K562 (cell line): Measurements from ENCODE around the gene IL24. TPM values are rescaled to one million over a fixed set of nuclear protein-coding genes. Genes with fewer than 3 reads are reported as not detected.

ENCODE experiments used
- BCL6 ChIP-seq: fragments of 250-450 bp; sonication (Bioruptor Pico); IDR thresholded peaks from 2 replicates; pipeline ENCODE4 v1.4.0; 2020
- C11orf30 ChIP-seq: fragments of 450-650 bp; IDR thresholded peaks from 2 replicates; pipeline ENCODE4 v1.6.1; 2016; ENCODE audit warnings: low read depth, mild to moderate bottlenecking
- CEBPZ ChIP-seq: fragments of 150-350 bp; IDR thresholded peaks from 2 replicates; pipeline ENCODE4 v1.6.1; 2014; ENCODE audit warnings: low read depth, mild to moderate bottlenecking, low read length, borderline replicate concordance
- HOMEZ ChIP-seq: fragments of 250-450 bp; sonication (Bioruptor Pico); IDR thresholded peaks from 2 replicates; pipeline ENCODE4 v1.4.0; 2020; ENCODE audit warnings: mild to moderate bottlenecking, moderate library complexity
- KDM5B ChIP-seq: fragments of 200-600 bp; sonication (generic); IDR thresholded peaks from 2 replicates; pipeline ENCODE4 v1.6.1; 2012; ENCODE audit warnings: low read depth, mild to moderate bottlenecking, moderate library complexity, low read length, control low read depth, inconsistent platforms; ENCODE audit not compliant: insufficient replicate concordance
- PHTF2 ChIP-seq: fragments of 250-450 bp; sonication (Bioruptor Pico); IDR thresholded peaks from 2 replicates; pipeline ENCODE4 v1.5.0; 2021; ENCODE audit warnings: mild to moderate bottlenecking
- RBM15 ChIP-seq: fragments of 200-400 bp; formaldehyde crosslinking; IDR thresholded peaks from 2 replicates; pipeline ENCODE4 v1.6.1; 2018; ENCODE audit warnings: mild to moderate bottlenecking, low read length, moderate library complexity; ENCODE audit not compliant: insufficient read depth
- RFX5 ChIP-seq: IDR thresholded peaks from 2 replicates; pipeline ENCODE4 v1.6.1; 2011; ENCODE audit warnings: low read depth, mild to moderate bottlenecking, improper control_type of control experiment, low read length
- TAF7 ChIP-seq: fragments of 450-650 bp; IDR thresholded peaks from 2 replicates; pipeline ENCODE4 v1.6.1; 2016; ENCODE audit warnings: missing genetic modification characterization, missing compliant biosample characterization
- UBTF ChIP-seq, 2 experiments: IDR thresholded peaks; 2 replicates each; pipeline ENCODE4 v1.6.1; 2012; ENCODE audit warnings: improper control_type of control experiment in 2 of 2, low read depth in 2 of 2, low read length in 2 of 2, borderline replicate concordance in 1 of 2
- polyA plus RNA-seq, 8 experiments: library from polyadenylated mRNA; depleted of rRNA in 4 of 8; stranded (reverse) in 5 of 8; unstranded in 3 of 8; fragments of >200 nt; fragmentation: Nextera tagmentation in 2 of 8; fragmentation: Illumina TruSeq in 1 of 8; extraction: Ambion mirVana in 2 of 8; extraction: Trizol in 1 of 8; gene quantifications; 2 replicates each; pipeline versions ENCODE4 v1.2.1 to v1.2.3, GENCODE V29; 2011 to 2014; ENCODE audit warnings: inconsistent platforms in 1 of 8, missing spikeins in 1 of 8
- total RNA-seq, 7 experiments: library from RNA; depleted of rRNA in 6 of 7; stranded (reverse); fragments of >200 nt in 6 of 7; fragmentation: Illumina TruSeq in 2 of 7; extraction: Trizol in 2 of 7; gene quantifications; 2 replicates each; pipeline versions ENCODE4 v1.2.1 to v1.2.3, GENCODE V29; 2011 to 2021; ENCODE audit warnings: low replicate concordance in 1 of 7
- TF ChIP-seq, protein P1 (sequence below): sonication (generic); formaldehyde crosslinking; IDR thresholded peaks from 2 replicates; pipeline ENCODE4 v1.5.0; 2020; ENCODE audit warnings: missing genetic modification reagents
- TF ChIP-seq, protein P2 (sequence below): sonication (generic); formaldehyde crosslinking; IDR thresholded peaks from 2 replicates; pipeline ENCODE4 v1.8.0; 2022; ENCODE audit warnings: mild to moderate bottlenecking, missing genetic modification reagents

The IL24 gene
- total and polyA plus RNA-seq, 9 of the 15 experiments (the other 6 are each of a cell fraction or from before 2014, with no cell fraction given): 0.04 to 0.19 TPM; not detected in 7

DNA sequence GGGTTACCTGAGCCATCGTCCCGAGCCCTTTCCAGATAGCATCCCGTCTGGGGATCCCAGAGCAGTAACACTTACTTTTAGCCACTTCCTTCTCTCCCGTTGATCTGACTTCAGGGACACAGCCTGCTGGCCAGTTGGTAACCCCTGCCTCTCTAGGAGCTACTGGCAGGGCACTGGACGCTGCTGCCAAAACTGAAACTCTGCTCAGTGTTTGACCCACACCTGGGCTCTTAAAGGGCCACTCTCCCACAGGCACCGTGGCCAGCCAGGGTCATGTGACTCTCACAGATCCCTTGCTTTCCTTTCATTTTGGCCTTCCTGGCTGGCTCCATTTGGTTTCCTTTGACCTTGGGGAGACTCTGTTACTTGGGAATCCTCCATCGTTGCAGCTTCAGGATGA is 49.0 kb downstream of the IL24 start, which contains the start of gene PIGR (continued):
- TF ChIP-seq KDM5B: no peak
- TF ChIP-seq PHTF2 (CRISPR knock-in tag): no peak
- no peak for TF ChIP-seq CEBPZ
- no peak for TF ChIP-seq TAF7
- TF ChIP-seq, protein P1, sequence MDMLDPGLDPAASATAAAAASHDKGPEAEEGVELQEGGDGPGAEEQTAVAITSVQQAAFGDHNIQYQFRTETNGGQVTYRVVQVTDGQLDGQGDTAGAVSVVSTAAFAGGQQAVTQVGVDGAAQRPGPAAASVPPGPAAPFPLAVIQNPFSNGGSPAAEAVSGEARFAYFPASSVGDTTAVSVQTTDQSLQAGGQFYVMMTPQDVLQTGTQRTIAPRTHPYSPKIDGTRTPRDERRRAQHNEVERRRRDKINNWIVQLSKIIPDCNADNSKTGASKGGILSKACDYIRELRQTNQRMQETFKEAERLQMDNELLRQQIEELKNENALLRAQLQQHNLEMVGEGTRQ (CRISPR knock-in tag): peak; percentile 38
- TF ChIP-seq HOMEZ (CRISPR knock-in tag): no peak
- TF ChIP-seq RBM15: no peak
- TF ChIP-seq, protein P2, sequence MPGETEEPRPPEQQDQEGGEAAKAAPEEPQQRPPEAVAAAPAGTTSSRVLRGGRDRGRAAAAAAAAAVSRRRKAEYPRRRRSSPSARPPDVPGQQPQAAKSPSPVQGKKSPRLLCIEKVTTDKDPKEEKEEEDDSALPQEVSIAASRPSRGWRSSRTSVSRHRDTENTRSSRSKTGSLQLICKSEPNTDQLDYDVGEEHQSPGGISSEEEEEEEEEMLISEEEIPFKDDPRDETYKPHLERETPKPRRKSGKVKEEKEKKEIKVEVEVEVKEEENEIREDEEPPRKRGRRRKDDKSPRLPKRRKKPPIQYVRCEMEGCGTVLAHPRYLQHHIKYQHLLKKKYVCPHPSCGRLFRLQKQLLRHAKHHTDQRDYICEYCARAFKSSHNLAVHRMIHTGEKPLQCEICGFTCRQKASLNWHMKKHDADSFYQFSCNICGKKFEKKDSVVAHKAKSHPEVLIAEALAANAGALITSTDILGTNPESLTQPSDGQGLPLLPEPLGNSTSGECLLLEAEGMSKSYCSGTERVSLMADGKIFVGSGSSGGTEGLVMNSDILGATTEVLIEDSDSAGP: peak; percentile 82
- TF ChIP-seq C11orf30: no peak
- no peak for TF ChIP-seq RFX5
- no peak for TF ChIP-seq BCL6 (CRISPR knock-in tag)
- TF ChIP-seq UBTF (IDR thresholded peaks at IDR 0.05; ENCODE audit: borderline replicate concordance in 1 of 2, low read depth in 2 of 2, low read length in 2 of 2): no peak
